ENCODE results near the gene CTH. TPM values are rescaled to one million over a fixed set of nuclear protein-coding genes. Genes with fewer than 3 reads are reported as not detected.
"Not testable (repeated sequence)": the region's sequence is repeated elsewhere in the genome, so short reads cannot be mapped to it uniquely, and the experiment has no call there.

The CTH gene
- total and polyA plus RNA-seq, 2 of the 13 experiments (the other 11 are each of a cell fraction or from before 2014, with no cell fraction given), result 8.7 to 19.7 TPM

- 28% methylated on average over 4 of the region's 4 CpGs for WGBS (ENCODE audit: low lambda C conversion rate)
- H3K9ac ChIP-seq (ENCODE audit: insufficient read depth, low read depth, low read length), result no peak overlapping the region
- H3K36me3 ChIP-seq (replicated peaks in 1 of 2; ENCODE audit: control insufficient read depth in 1 of 2, insufficient read depth in 2 of 2, low read length in 2 of 2), result no peaks in the 10 kb centered on the region
- in situ Hi-C loops (cut with HindIII; ENCODE audit: extremely low pct_ligation_motif_present, low pct_unique_long_range_greater_than_20kb) (no loop called here), intact Hi-C loops (cut with micrococcal nuclease; ENCODE audit: unreplicated experiment) (no loop called here)
- H4K20me1 ChIP-seq (ENCODE audit: insufficient read depth, low read length), result no peaks in the 10 kb centered on the region
- no peaks in the 10 kb centered on the region for H3K27me3 ChIP-seq (ENCODE audit: control insufficient read depth in 1 of 2, insufficient read depth in 2 of 2, low read length in 2 of 2)
- no peak overlapping the region for H2AFZ ChIP-seq (ENCODE audit: low read length)
- H3K4me2 ChIP-seq (ENCODE audit: low read depth, low read length), result no peak overlapping the region
- no peak for FAIRE-seq
- H3K9me3 ChIP-seq (ENCODE audit: low read length), result no peaks in the 10 kb centered on the region
- TF ChIP-seq, protein P1, sequence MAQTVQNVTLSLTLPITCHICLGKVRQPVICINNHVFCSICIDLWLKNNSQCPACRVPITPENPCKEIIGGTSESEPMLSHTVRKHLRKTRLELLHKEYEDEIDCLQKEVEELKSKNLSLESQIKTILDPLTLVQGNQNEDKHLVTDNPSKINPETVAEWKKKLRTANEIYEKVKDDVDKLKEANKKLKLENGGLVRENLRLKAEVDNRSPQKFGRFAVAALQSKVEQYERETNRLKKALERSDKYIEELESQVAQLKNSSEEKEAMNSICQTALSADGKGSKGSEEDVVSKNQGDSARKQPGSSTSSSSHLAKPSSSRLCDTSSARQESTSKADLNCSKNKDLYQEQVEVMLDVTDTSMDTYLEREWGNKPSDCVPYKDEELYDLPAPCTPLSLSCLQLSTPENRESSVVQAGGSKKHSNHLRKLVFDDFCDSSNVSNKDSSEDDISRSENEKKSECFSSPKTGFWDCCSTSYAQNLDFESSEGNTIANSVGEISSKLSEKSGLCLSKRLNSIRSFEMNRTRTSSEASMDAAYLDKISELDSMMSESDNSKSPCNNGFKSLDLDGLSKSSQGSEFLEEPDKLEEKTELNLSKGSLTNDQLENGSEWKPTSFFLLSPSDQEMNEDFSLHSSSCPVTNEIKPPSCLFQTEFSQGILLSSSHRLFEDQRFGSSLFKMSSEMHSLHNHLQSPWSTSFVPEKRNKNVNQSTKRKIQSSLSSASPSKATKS (CRISPR knock-in tag; IDR thresholded peaks at IDR 0.05), result no peak
- H3K4me1 ChIP-seq (ENCODE audit: insufficient read depth, low read length), result no peaks in the 10 kb centered on the region
- H3K79me2 ChIP-seq (ENCODE audit: insufficient read depth, low read length), result no peaks in the 10 kb centered on the region
- no peak for DNase-seq (ENCODE audit: low spot score)
- ChIA-PET CTCF (ENCODE audit: low intra/inter-chr PET ratio, low total read pairs) (no interaction called here), POLR2A (no interaction called here)
- ATAC-seq, result no peak
- no TSS peak for BruUV-seq (replicated peaks)
- H3K27ac ChIP-seq (ENCODE audit: extremely low read length, insufficient read depth, low read length), result no peak overlapping the region
- no peak overlapping the region for H3K4me3 ChIP-seq (replicated peaks in 1 of 3; ENCODE audit: insufficient read depth in 1 of 3, low read depth in 2 of 3, low read length in 3 of 3)
Measured at GRCh38 chr1:70372426-70372825, 38.6 kb upstream of the CTH start.

DNA sequence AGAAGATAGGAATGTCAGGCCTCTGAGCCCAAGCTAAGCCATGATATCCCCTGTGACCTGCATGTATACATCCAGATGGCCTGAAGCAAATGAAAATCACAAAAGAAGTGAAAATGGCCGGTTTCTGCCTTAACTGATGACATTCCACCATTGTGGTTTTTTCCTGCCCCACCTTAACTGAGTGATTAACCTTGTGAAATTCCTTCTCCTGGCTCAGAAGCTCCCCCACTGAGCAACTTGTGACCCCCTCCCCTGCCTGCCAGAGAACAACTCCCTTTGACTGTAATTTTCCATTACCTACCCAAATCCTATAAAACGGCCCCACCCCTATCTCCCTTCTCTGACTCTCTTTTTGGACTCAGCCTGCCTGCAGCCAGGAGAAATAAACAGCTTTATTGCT is 37.5 kb upstream of the CTH start:
- H3K36me3 ChIP-seq (replicated peaks in 1 of 2; ENCODE audit: control insufficient read depth in 1 of 2, insufficient read depth in 2 of 2, low read length in 2 of 2); FAIRE-seq; POLR2A ChIA-PET; DNase-seq (ENCODE audit: low spot score); BruUV-seq (replicated peaks); CTCF ChIA-PET (ENCODE audit: low intra/inter-chr PET ratio, low total read pairs); intact Hi-C loops (cut with micrococcal nuclease; ENCODE audit: unreplicated experiment); H3K4me3 ChIP-seq (replicated peaks in 1 of 3; ENCODE audit: insufficient read depth in 1 of 3, low read depth in 2 of 3, low read length in 3 of 3); H3K9ac ChIP-seq (ENCODE audit: insufficient read depth, low read depth, low read length); H3K79me2 ChIP-seq (ENCODE audit: insufficient read depth, low read length); H3K9me3 ChIP-seq (ENCODE audit: low read length); H4K20me1 ChIP-seq (ENCODE audit: insufficient read depth, low read length); H3K4me2 ChIP-seq (ENCODE audit: low read depth, low read length); H3K4me1 ChIP-seq (ENCODE audit: insufficient read depth, low read length); H2AFZ ChIP-seq (ENCODE audit: low read length); H3K27ac ChIP-seq (ENCODE audit: extremely low read length, insufficient read depth, low read length); ATAC-seq; in situ Hi-C loops (cut with HindIII; ENCODE audit: extremely low pct_ligation_motif_present, low pct_unique_long_range_greater_than_20kb); H3K27me3 ChIP-seq (ENCODE audit: control insufficient read depth in 1 of 2, insufficient read depth in 2 of 2, low read length in 2 of 2): not testable (repeated sequence)
- WGBS (ENCODE audit: low lambda C conversion rate), result 16% methylated on average over 2 of the region's 2 CpGs

Data from HepG2 (cell line).